ENCODE measurements around the gene ACAD11.

ACAD11 gene

GRCh38 chr3:132681421-132681820, 21.8 kb upstream of the ACAD11 start:
- Mint-ChIP-seq H3K36me3 (ENCODE audit: low read depth) (peaks cover 54% of the 10 kb centered on the region), H3K4me3 (no peak overlapping the region), H3K27ac (no peak overlapping the region), H3K9me3 (no peaks in the 10 kb centered on the region), H3K4me1 (peaks cover 8% of the 10 kb centered on the region), H3K27me3 (ENCODE audit: low read depth, poor library complexity) (no peaks in the 10 kb centered on the region)
- no peak for TF ChIP-seq CTCF (IDR thresholded peaks at IDR 0.05)
- no peak for DNase-seq

GRCh38 chr3:132679911-132680310, 20.3 kb upstream of the ACAD11 start:
- Mint-ChIP-seq H3K36me3 (ENCODE audit: low read depth) (peaks cover 51% of the 10 kb centered on the region), H3K9me3 (no peaks in the 10 kb centered on the region), H3K27ac (no peak overlapping the region), H3K4me3 (no peak overlapping the region), H3K4me1 (peaks cover 8% of the 10 kb centered on the region), H3K27me3 (ENCODE audit: low read depth, poor library complexity) (no peaks in the 10 kb centered on the region)
- DNase-seq, result no peak
- no peak for TF ChIP-seq CTCF (IDR thresholded peaks at IDR 0.05)

GRCh38 chr3:132675408-132675807, 15.8 kb upstream of the ACAD11 start:
- no peaks in the 10 kb centered on the region for H3K9me3 Mint-ChIP-seq
- no peaks in the 10 kb centered on the region for H3K4me1 Mint-ChIP-seq
- H3K36me3 Mint-ChIP-seq (ENCODE audit: low read depth), result peaks cover 47% of the 10 kb centered on the region
- TF ChIP-seq CTCF (IDR thresholded peaks at IDR 0.05), result no peak
- no peak for DNase-seq
- no peak overlapping the region for H3K27ac Mint-ChIP-seq
- H3K4me3 Mint-ChIP-seq, result no peak overlapping the region
- no peaks in the 10 kb centered on the region for H3K27me3 Mint-ChIP-seq (ENCODE audit: low read depth, poor library complexity)

- Mint-ChIP-seq H3K36me3 (ENCODE audit: low read depth) (peaks cover 11% of the 10 kb centered on the region), H3K4me1 (no peaks in the 10 kb centered on the region), H3K27ac (no peak overlapping the region), H3K4me3 (no peak overlapping the region), H3K27me3 (ENCODE audit: low read depth, poor library complexity) (no peaks in the 10 kb centered on the region), H3K9me3 (no peaks in the 10 kb centered on the region)
- TF ChIP-seq CTCF (IDR thresholded peaks at IDR 0.05), result no peak
- DNase-seq, result no peak
Measured at GRCh38 chr3:132669256-132669777, 9.7 kb upstream of the ACAD11 start.

GRCh38 chr3:132665230-132665745, 5.7 kb upstream of the ACAD11 start:
- H3K27ac Mint-ChIP-seq, result no peak overlapping the region
- DNase-seq, result no peak
- no peaks in the 10 kb centered on the region for H3K27me3 Mint-ChIP-seq (ENCODE audit: low read depth, poor library complexity)
- no peaks in the 10 kb centered on the region for H3K9me3 Mint-ChIP-seq
- no peak for TF ChIP-seq CTCF (IDR thresholded peaks at IDR 0.05)
- no peak overlapping the region for H3K4me3 Mint-ChIP-seq
- peaks cover 5% of the 10 kb centered on the region for H3K36me3 Mint-ChIP-seq (ENCODE audit: low read depth)
- peaks cover 26% of the 10 kb centered on the region for H3K4me1 Mint-ChIP-seq

- TF ChIP-seq CTCF (IDR thresholded peaks at IDR 0.05), result no peak
- Mint-ChIP-seq H3K27ac (no peak overlapping the region), H3K27me3 (ENCODE audit: low read depth, poor library complexity) (peaks cover 2% of the 10 kb centered on the region), H3K4me3 (peak overlapping the region; percentile 95), H3K36me3 (ENCODE audit: low read depth) (peaks cover 5% of the 10 kb centered on the region), H3K4me1 (peaks cover 38% of the 10 kb centered on the region), H3K9me3 (no peaks in the 10 kb centered on the region)
- DNase-seq, result no peak
Measured at GRCh38 chr3:132662212-132662611, 2.6 kb upstream of the ACAD11 start.

Measured in nephron progenitor cell (in vitro differentiated cells).